Psoas muscle (tissue), 8 donors: ENCODE data around the gene OBSCN. TPM values are rescaled to one million over a fixed set of nuclear protein-coding genes. Genes with fewer than 3 reads are reported as not detected.

Experiments
- ATAC-seq, 4 donors: fragments of 200-7000 bp; cut with Tn5 transposase; one replicate each; pipeline ENCODE4 v1.9.1; 2020; ENCODE audit warnings: moderate library complexity in 3 of 4, mild to moderate bottlenecking in 2 of 4
- DNase-seq, 2 donors: peaks; one replicate each; pipeline ENCODE4 v3.0.0-alpha.2; 2020
- H3K27ac ChIP-seq: fragments of 200-600 bp; one replicate; pipeline ENCODE4 v1.8.0; 2022
- H3K27me3 ChIP-seq, 3 donors: fragments of 200-600 bp in 1 of 3; one replicate each; pipeline versions ENCODE4 v1.6.1 to v1.8.0; 2013 to 2022; ENCODE audit warnings: low read length in 2 of 3, mild to moderate bottlenecking in 2 of 3, moderate library complexity in 1 of 3; ENCODE audit not compliant: insufficient read depth in 3 of 3
- H3K36me3 ChIP-seq, 2 donors: fragments of 200-600 bp in 1 of 2; one replicate each; pipeline versions ENCODE4 v1.6.1 to v1.8.0; 2013 to 2022; ENCODE audit warnings: low read depth in 1 of 2, mild to moderate bottlenecking in 1 of 2, moderate library complexity in 1 of 2; ENCODE audit not compliant: insufficient read depth in 1 of 2
- H3K4me1 ChIP-seq: fragments of 200-600 bp; one replicate; pipeline ENCODE4 v1.8.0; 2022
- H3K4me3 ChIP-seq: fragments of 200-600 bp; one replicate; pipeline ENCODE4 v1.8.0; 2022; ENCODE audit warnings: mild to moderate bottlenecking
- H3K9me3 ChIP-seq: fragments of 200-600 bp; one replicate; pipeline ENCODE4 v1.8.0; 2022
- WGBS, 3 donors: extraction: QIAGEN DNeasy Blood & Tissue Kit; methylation state at CpG; one replicate each; pipeline versions ENCODE4 v1.1.6 to v1.1.7; 2013; 5-methylcytosine and 5-hydroxymethylcytosine counted together
- intact Hi-C, 2 donors: fragments of 100-400 bp; cut with DNase I; formaldehyde crosslinking; loops; one replicate each; pipeline versions ENCODE4 v1.11.0 to v1.14.2; 2022
- polyA plus RNA-seq, 3 donors: library from polyadenylated mRNA; stranded (reverse); fragments of 200-250 nt; gene quantifications; one replicate each; pipeline ENCODE4 v1.2.3, GENCODE V29; 2013
- total RNA-seq, 4 donors: library from RNA; stranded (reverse); fragmentation: NEBNext Ultra II Directional in 2 of 4; extraction: Animal tissue kit (Norgen Biotek cat#: 25700) in 2 of 4; gene quantifications; one replicate each; pipeline versions ENCODE4 v1.2.1 to v1.2.4, GENCODE V29; 2021 to 2023
- TF ChIP-seq, protein P1 (sequence below): fragments of 200-600 bp; IDR thresholded peaks from one replicate; pipeline ENCODE4 v1.8.0; 2022; ENCODE audit warnings: antibody characterized with exemption
- donor health status: healthy with polysubstance abuse.
- donor health status: DM: no; HTN: no; CAD: no; lungs with moderate emphysema.
- donor health status: Bipolar disorder and iron deficiency.
- donor health status: healthy.
- donor health status: DM: yes; HTN: yes; CAD: no.
- donor health status: DM: no; HTN: no; CAD: no.
- donor health status: DM: no; HTN: no; CAD: no.
- donor health status: DM: yes; HTN: yes; CAD: no.

OBSCN gene
- total and polyA plus RNA-seq, 7 donors: 397 to 1,869 (median 1,061) TPM

DNA sequence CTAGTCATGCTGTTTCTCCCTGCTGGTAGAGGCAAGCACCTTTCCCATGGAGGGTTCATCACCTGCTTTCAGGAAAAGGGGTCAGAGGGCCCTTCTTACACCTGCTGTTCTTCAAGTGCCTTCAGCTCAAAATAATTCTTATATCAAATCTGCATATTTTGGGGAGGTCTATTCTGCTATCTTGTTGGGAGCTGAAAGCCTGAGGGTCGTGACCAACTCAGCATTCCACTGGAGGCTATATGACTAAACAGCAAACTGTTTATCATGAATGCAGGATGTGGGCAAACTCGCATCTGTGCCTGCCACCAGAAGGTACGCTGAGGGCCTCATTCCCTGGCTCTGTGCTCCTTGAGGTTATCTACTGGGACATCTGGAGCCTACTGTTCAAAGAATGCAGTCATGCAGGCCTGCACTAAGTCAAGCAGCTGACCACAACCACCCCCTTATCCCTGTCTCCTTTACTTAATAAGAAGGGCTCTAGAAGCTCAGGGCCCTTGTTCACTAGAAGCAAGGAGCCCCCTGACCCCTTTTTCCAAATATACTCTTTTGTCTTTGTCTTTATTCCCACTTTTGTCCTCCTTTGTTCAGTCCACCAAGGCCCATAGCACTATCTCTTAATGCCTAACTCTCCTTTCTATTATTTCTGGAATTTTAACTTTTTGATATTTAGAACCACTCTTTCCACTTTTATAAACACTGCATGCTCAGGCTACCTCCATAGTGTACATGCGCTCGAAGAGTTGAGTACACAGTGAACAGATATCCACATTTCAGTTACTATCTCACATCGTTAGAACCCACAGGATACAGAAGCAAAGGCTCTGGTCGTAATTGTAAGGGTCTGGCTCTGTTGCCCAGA, 213.4 kb downstream of the OBSCN start:
- no peak for ATAC-seq
- Histone ChIP-seq H3K9me3 (no peaks in the 10 kb centered on the region), H3K27ac (no peak overlapping the region), H3K4me3 (no peak overlapping the region), H3K4me1 (peaks cover 2% of the 10 kb centered on the region), H3K36me3 (no peaks in the 10 kb centered on the region), H3K27me3 (peaks cover 0 to 19% (median 7%) of the 10 kb centered on the region in 3 donors)
- intact Hi-C loops: no loop called here
- TF ChIP-seq, protein P1, sequence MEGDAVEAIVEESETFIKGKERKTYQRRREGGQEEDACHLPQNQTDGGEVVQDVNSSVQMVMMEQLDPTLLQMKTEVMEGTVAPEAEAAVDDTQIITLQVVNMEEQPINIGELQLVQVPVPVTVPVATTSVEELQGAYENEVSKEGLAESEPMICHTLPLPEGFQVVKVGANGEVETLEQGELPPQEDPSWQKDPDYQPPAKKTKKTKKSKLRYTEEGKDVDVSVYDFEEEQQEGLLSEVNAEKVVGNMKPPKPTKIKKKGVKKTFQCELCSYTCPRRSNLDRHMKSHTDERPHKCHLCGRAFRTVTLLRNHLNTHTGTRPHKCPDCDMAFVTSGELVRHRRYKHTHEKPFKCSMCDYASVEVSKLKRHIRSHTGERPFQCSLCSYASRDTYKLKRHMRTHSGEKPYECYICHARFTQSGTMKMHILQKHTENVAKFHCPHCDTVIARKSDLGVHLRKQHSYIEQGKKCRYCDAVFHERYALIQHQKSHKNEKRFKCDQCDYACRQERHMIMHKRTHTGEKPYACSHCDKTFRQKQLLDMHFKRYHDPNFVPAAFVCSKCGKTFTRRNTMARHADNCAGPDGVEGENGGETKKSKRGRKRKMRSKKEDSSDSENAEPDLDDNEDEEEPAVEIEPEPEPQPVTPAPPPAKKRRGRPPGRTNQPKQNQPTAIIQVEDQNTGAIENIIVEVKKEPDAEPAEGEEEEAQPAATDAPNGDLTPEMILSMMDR: no peak
- 88 to 96% (median 95%) methylated on average over 7 of the region's 7 CpGs for WGBS, 3 donors
- no peak for DNase-seq

- TF ChIP-seq, protein P1: no peak
- DNase-seq: no peak
- no peaks in the 10 kb centered on the region for H3K9me3 ChIP-seq
- no peak overlapping the region for H3K4me3 ChIP-seq
- intact Hi-C loops: no loop called here
- H3K27me3 ChIP-seq: peaks cover 0 to 1% (median 0%) of the 10 kb centered on the region in 3 donors
- no peaks in the 10 kb centered on the region for H3K36me3 ChIP-seq
- H3K27ac ChIP-seq: no peak overlapping the region
- no peak for ATAC-seq
- no peaks in the 10 kb centered on the region for H3K4me1 ChIP-seq
- 89 to 90% (median 89%) methylated on average over 7 of the region's 7 CpGs for WGBS, 3 donors
Observed at GRCh38 chr1:228423404-228424053, 215.7 kb downstream of the OBSCN start.

- TF ChIP-seq, protein P1: no peak
- Histone ChIP-seq H3K4me1 (no peaks in the 10 kb centered on the region), H3K9me3 (no peaks in the 10 kb centered on the region), H3K27ac (no peak overlapping the region), H3K27me3 (peaks cover 0 to 3% (median 0%) of the 10 kb centered on the region in 3 donors), H3K4me3 (no peak overlapping the region), H3K36me3 (no peaks in the 10 kb centered on the region)
- DNase-seq: no peak
- intact Hi-C loops: no loop called here
- ATAC-seq: no peak
- 97 to 99% (median 98%) methylated on average over 62 of the region's 62 CpGs for WGBS, 3 donors
Observed at GRCh38 chr1:228424685-228425660, 217.1 kb downstream of the OBSCN start.

- no peak for ATAC-seq
- intact Hi-C loops: no loop called here
- Histone ChIP-seq H3K4me1 (no peaks in the 10 kb centered on the region), H3K27ac (no peak overlapping the region), H3K4me3 (no peak overlapping the region), H3K36me3 (no peaks in the 10 kb centered on the region), H3K27me3 (peaks cover 0 to 3% (median 0%) of the 10 kb centered on the region in 3 donors), H3K9me3 (no peaks in the 10 kb centered on the region)
- TF ChIP-seq, protein P1: no peak
- 55 to 67% (median 57%) methylated on average over 5 of the region's 5 CpGs for WGBS, 3 donors
- no peak for DNase-seq
Observed at GRCh38 chr1:228426518-228427175, 218.8 kb downstream of the OBSCN start.
